C4-2B (cell line): Measurements from ENCODE around the gene DNAL1.

ENCODE experiments used
- CTCF ChIP-seq: fragments of 450-650 bp; conservative IDR thresholded peaks from 2 replicates; pipeline ENCODE4 v1.5.1; 2017; ENCODE audit warnings: mild to moderate bottlenecking
- ZFX ChIP-seq: fragments of 450-650 bp; IDR thresholded peaks from 2 replicates; pipeline ENCODE4 v1.6.1; 2017

GRCh38 chr14:73719361-73719760 is 74.6 kb downstream of the DNAL1 start:
- no peak for TF ChIP-seq CTCF
- TF ChIP-seq ZFX = no peak
